GM13976 (cell line): ENCODE measurements around the gene CHRNB2.

Experiments
- DNase-seq: peaks from one replicate; pipeline ENCODE4 v3.0.0; 2012; ENCODE audit warnings: low spot score
- CTCF ChIP-seq: IDR thresholded peaks from 2 replicates; pipeline ENCODE4 v1.5.1; 2012; ENCODE audit warnings: borderline replicate concordance, mild to moderate bottlenecking; ENCODE audit not compliant: insufficient read depth; ENCODE audit errors: extremely low read depth, missing control alignments, control extremely low read depth
- in situ Hi-C: fragments of 300-500 bp; cut with MboI; formaldehyde crosslinking; loops from one replicate; pipeline ENCODE4 v1.12.0; 2022; ENCODE audit warnings: low sequenced_read_pairs, mixed read lengths, inconsistent platforms; ENCODE audit not compliant: unreplicated experiment

Gene CHRNB2

GRCh38 chr1:154609398-154610380, 42.1 kb downstream of the CHRNB2 start:
- TF ChIP-seq CTCF = no peak
- peak; percentile 40 for DNase-seq
- in situ Hi-C loops = no loop called here

DNA sequence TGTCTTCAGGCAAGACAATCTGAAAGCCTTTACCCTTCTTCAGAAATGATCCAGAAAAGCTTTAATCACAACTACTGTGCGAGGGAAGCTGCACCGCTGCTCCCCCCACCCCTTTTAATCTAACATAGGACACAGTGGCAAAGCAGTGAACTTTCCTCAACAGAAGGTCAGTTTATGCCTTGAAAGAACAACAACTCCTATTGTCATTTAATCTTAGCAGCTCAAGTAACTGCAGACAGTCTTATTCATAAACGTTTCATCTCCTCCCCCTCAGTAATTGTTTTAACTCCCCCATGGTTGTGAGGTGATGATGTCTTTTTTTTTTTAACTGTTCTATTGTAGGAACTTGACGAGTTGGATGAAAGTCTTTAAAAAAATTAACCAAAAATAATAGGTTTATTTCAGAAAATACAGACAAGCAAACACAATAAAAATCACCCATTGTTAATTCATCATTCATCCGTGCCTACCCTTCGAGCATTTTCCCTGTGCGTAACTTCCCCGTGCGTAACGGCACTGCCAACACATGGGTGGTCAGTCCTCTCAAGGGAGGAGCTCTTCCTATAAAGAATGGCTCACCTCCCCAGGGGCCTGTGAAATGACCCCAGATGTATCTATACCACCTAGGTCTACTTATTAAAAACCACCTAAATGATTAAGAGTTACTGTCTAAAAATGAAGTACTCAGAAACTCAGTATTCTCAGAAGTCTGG, 43.7 kb downstream of the CHRNB2 start:
- DNase-seq = no peak
- TF ChIP-seq CTCF = no peak
- in situ Hi-C loops = no loop called here

GRCh38 chr1:154614247-154614646, 46.7 kb downstream of the CHRNB2 start:
- DNase-seq = no peak
- in situ Hi-C loops = no loop called here
- no peak for TF ChIP-seq CTCF

DNA sequence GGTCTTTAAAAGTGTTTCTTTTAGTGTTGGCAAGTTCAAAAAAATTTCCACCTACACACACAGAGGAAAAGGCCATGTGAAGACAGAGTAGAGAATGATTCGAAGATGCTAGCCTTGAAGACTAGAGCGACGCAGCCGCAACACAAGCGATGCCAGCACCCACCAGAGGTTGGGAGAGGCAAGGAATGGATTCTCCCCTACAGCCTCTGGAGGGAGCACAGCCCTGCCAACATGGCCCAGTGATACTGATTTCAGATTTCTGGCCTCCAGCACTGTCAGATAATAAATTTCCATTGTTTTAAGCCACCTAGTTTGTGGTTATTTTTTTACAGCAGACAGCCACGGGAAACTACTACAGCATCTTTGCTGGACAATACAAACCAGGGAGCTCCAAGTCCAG, 47.3 kb downstream of the CHRNB2 start:
- in situ Hi-C loops = no loop called here
- DNase-seq = no peak
- TF ChIP-seq CTCF = no peak

- DNase-seq = no peak
- TF ChIP-seq CTCF = no peak
- in situ Hi-C loops = no loop called here
Measured at GRCh38 chr1:154615411-154615810, 47.8 kb downstream of the CHRNB2 start.

DNA sequence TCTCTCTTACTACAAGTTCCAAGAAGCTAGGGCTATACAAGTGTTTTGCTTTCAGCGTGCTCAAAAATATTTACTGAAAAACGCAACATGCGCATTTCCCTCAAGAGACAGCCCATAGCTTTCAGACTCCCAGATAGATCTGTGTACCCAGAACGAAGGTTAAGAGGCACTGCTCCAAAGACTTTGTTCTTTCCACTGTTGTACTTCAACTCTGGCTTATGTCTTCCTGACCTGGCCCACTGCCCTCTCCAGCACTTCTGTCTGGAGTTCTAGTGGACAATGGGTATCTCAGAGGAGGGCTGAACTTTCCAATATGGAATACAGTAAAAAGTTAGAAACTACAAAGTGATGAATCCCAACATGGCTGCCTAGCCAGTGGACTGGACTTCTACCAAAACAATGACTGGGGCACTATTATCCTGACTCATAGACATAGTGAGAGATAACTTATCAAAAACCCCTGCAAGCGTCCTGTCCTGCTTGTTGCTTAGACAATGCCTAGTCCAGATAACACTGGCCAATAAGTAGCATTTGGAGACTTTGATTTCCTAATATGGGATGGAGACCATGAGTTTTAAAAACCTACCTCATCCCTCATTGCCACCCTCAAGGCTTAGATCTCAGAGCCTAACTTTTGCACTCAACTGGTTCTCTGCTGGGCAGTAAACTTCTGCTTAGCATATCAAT, 49.2 kb downstream of the CHRNB2 start:
- in situ Hi-C loops = no loop called here
- no peak for TF ChIP-seq CTCF
- no peak for DNase-seq
